ACC112 (cell line): ENCODE measurements around the gene SS18L1.

Experiments used
- H2AFZ ChIP-seq: fragments of 200-600 bp; sonication (generic); one replicate; pipeline ENCODE4 v1.6.0; 2017; ENCODE audit warnings: antibody characterized with exemption, low read length; ENCODE audit not compliant: unreplicated experiment
- H3K27ac ChIP-seq: fragments of 200-600 bp; sonication (generic); 2 replicates; pipeline ENCODE4 v1.5.1; 2014; ENCODE audit warnings: low read depth, mild to moderate bottlenecking, antibody characterized with exemption, low read length, moderate library complexity
- H3K27me3 ChIP-seq: fragments of 200-600 bp; sonication (generic); 2 replicates; pipeline ENCODE4 v1.6.1; 2014; ENCODE audit warnings: mild to moderate bottlenecking, antibody characterized with exemption, low read length, moderate library complexity, mixed read lengths; ENCODE audit not compliant: insufficient read depth
- H3K36me3 ChIP-seq: fragments of 200-600 bp; sonication (generic); 2 replicates; pipeline ENCODE4 v1.6.1; 2016; ENCODE audit warnings: mild to moderate bottlenecking, antibody characterized with exemption, low read length, moderate library complexity, mixed read lengths; ENCODE audit not compliant: insufficient read depth
- H3K4me1 ChIP-seq: fragments of 200-600 bp; sonication (generic); one replicate; pipeline ENCODE4 v1.6.1; 2016; ENCODE audit warnings: low read length, mixed read lengths; ENCODE audit not compliant: insufficient read depth, unreplicated experiment, control insufficient read depth
- H3K4me3 ChIP-seq: fragments of 200-600 bp; sonication (generic); 2 replicates; pipeline ENCODE4 v1.5.1; 2014; ENCODE audit warnings: mild to moderate bottlenecking, low read depth, low read length
- H3K79me2 ChIP-seq: fragments of 200-600 bp; sonication (generic); one replicate; pipeline ENCODE4 v1.6.0; 2016; ENCODE audit warnings: low read length; ENCODE audit not compliant: control insufficient read depth, unreplicated experiment, insufficient read depth

Gene SS18L1

GRCh38 chr20:62163986-62164762 is 20.6 kb downstream of the SS18L1 start:
- Histone ChIP-seq H3K27me3 (no peaks in the 10 kb centered on the region), H3K36me3 (peaks cover 4% of the 10 kb centered on the region; the same call in 1 of the 2 replicates), H3K27ac (no peak overlapping the region), H3K4me1 (peaks cover 31% of the 10 kb centered on the region), H3K79me2 (peaks cover 15% of the 10 kb centered on the region), H2AFZ (no peak overlapping the region), H3K4me3 (no peak overlapping the region)

- Histone ChIP-seq H3K4me1 (peaks cover 24% of the 10 kb centered on the region), H3K27me3 (no peaks in the 10 kb centered on the region), H3K27ac (no peak overlapping the region), H3K36me3 (peaks cover 4% of the 10 kb centered on the region; the same call in 1 of the 2 replicates), H3K4me3 (no peak overlapping the region), H2AFZ (no peak overlapping the region), H3K79me2 (peaks cover 8% of the 10 kb centered on the region)
Observed at GRCh38 chr20:62164879-62165761, 21.6 kb downstream of the SS18L1 start.

- peaks cover 8% of the 10 kb centered on the region for H3K79me2 ChIP-seq
- 0 out of 2 replicates have a peak, but pooled peaks cover 4% of the 10 kb centered on the region for H3K36me3 ChIP-seq
- H3K4me1 ChIP-seq, result peaks cover 19% of the 10 kb centered on the region
- H3K27ac ChIP-seq, result no peak overlapping the region
- H3K27me3 ChIP-seq, result no peaks in the 10 kb centered on the region
- H3K4me3 ChIP-seq, result no peak overlapping the region
- H2AFZ ChIP-seq, result no peak overlapping the region
Observed at GRCh38 chr20:62165762-62166399, 22.3 kb downstream of the SS18L1 start.

GRCh38 chr20:62167474-62167873 is 23.9 kb downstream of the SS18L1 start:
- Histone ChIP-seq H3K79me2 (no peaks in the 10 kb centered on the region), H2AFZ (no peak overlapping the region), H3K4me3 (no peak overlapping the region), H3K36me3 (0 out of 2 replicates have a peak, but pooled peaks cover 4% of the 10 kb centered on the region), H3K27me3 (no peaks in the 10 kb centered on the region), H3K27ac (no peak overlapping the region), H3K4me1 (peaks cover 9% of the 10 kb centered on the region)

- Histone ChIP-seq H3K27ac (no peak overlapping the region), H2AFZ (no peak overlapping the region), H3K27me3 (no peaks in the 10 kb centered on the region), H3K4me1 (peaks cover 9% of the 10 kb centered on the region), H3K36me3 (0 out of 2 replicates have a peak, but pooled peaks cover 4% of the 10 kb centered on the region), H3K79me2 (no peaks in the 10 kb centered on the region), H3K4me3 (no peak overlapping the region)
Observed at GRCh38 chr20:62168061-62168460, 24.5 kb downstream of the SS18L1 start.

GRCh38 chr20:62168890-62169435 is 25.4 kb downstream of the SS18L1 start:
- peaks cover 9% of the 10 kb centered on the region for H3K4me1 ChIP-seq
- H3K36me3 ChIP-seq, result 0 out of 2 replicates have a peak, but pooled peaks cover 4% of the 10 kb centered on the region
- no peaks in the 10 kb centered on the region for H3K27me3 ChIP-seq
- no peak overlapping the region for H2AFZ ChIP-seq
- no peak overlapping the region for H3K4me3 ChIP-seq
- H3K79me2 ChIP-seq, result no peaks in the 10 kb centered on the region
- H3K27ac ChIP-seq, result no peak overlapping the region

- Histone ChIP-seq H3K4me1 (peaks cover 9% of the 10 kb centered on the region), H3K4me3 (no peak overlapping the region), H3K36me3 (0 out of 2 replicates have a peak, but pooled peaks cover 4% of the 10 kb centered on the region), H3K27me3 (no peaks in the 10 kb centered on the region), H3K27ac (no peak overlapping the region), H2AFZ (no peak overlapping the region), H3K79me2 (no peaks in the 10 kb centered on the region)
Observed at GRCh38 chr20:62170536-62170935, 27.0 kb downstream of the SS18L1 start.

- no peak overlapping the region for H2AFZ ChIP-seq
Observed at GRCh38 chr20:62171245-62171644, 27.7 kb downstream of the SS18L1 start.

GRCh38 chr20:62172666-62173065 is 29.1 kb downstream of the SS18L1 start:
- Histone ChIP-seq H3K4me3 (no peak overlapping the region), H2AFZ (no peak overlapping the region)

More at GRCh38 chr20:62171245-62171644, 27.7 kb downstream of the SS18L1 start:
- no peak overlapping the region for H3K27ac ChIP-seq
- H3K36me3 ChIP-seq, result 0 out of 2 replicates have a peak, but pooled peaks cover 2% of the 10 kb centered on the region
- peaks cover 2% of the 10 kb centered on the region for H3K4me1 ChIP-seq
- no peak overlapping the region for H3K4me3 ChIP-seq
- H3K27me3 ChIP-seq, result no peaks in the 10 kb centered on the region
- no peaks in the 10 kb centered on the region for H3K79me2 ChIP-seq

More at GRCh38 chr20:62172666-62173065, 29.1 kb downstream of the SS18L1 start:
- Histone ChIP-seq H3K27me3 (no peaks in the 10 kb centered on the region), H3K79me2 (no peaks in the 10 kb centered on the region), H3K36me3 (no peaks in the 10 kb centered on the region), H3K4me1 (no peaks in the 10 kb centered on the region), H3K27ac (no peak overlapping the region)
